IPS DF 6.9 (cell line): ENCODE measurements around the gene KBTBD3.

Source experiments
- DNase-seq: peaks from one replicate; pipeline ENCODE4 v3.0.0-alpha.2; 2013; ENCODE audit warnings: low read depth, low spot score
- H3K27ac ChIP-seq: one replicate; pipeline ENCODE4 v1.5.1; 2013; ENCODE audit warnings: low read length, control low read depth
- H3K27me3 ChIP-seq: 2 replicates; pipeline ENCODE4 v1.6.1; 2013; ENCODE audit warnings: mild to moderate bottlenecking, low read length; ENCODE audit not compliant: control insufficient read depth, insufficient read depth
- H3K36me3 ChIP-seq: 2 replicates; pipeline ENCODE4 v1.6.1; 2013; ENCODE audit warnings: low read length; ENCODE audit not compliant: control insufficient read depth, insufficient read depth
- H3K4me1 ChIP-seq: 2 replicates; pipeline ENCODE4 v1.6.1; 2013; ENCODE audit warnings: low read length; ENCODE audit not compliant: control insufficient read depth, insufficient read depth
- H3K4me3 ChIP-seq: 2 replicates; pipeline ENCODE4 v1.5.1; 2013; ENCODE audit warnings: mild to moderate bottlenecking, low read length
- H3K9me3 ChIP-seq: 2 replicates; pipeline ENCODE4 v1.6.1; 2013; ENCODE audit warnings: low read length, inconsistent platforms; ENCODE audit not compliant: control insufficient read depth, insufficient read depth
- WGBS: extraction: QIAGEN DNeasy Blood & Tissue Kit; methylation state at CpG from one replicate; pipeline ENCODE4 v1.1.7; 2013; ENCODE audit warnings: mixed read lengths, missing lambda C conversion rate; ENCODE audit not compliant: insufficient read length, insufficient coverage; 5-methylcytosine and 5-hydroxymethylcytosine counted together

KBTBD3 gene

DNA sequence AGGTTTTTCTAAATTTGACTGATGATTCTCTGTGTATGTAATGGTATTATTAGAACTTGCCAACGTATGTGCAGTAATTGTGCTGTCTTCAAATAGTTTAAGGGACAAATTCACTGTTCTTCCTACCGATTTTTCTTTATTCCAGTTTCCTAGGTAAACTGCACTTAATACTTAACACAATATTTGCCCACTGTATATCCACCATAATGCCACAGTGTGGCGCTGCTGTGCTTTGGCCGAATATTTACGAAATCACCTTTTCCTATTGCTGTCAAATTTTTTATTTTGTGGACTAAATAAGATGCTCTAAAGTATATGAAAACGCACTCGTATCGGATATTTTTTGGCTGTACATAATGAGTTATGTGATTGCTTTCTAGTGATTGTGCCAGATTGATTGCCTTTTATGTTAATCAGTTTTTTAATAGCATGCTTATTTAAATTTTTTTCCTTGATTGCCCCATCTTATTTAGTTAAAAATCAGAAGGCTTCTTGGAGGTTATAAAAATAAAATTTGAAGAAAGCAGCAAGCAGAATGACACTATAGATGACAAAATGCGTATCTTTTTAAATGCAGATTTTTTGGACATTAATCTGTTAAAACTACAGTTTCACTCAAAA, 10.8 kb upstream of the KBTBD3 start:
- DNase-seq: no peak
- Histone ChIP-seq H3K27me3 (no peaks in the 10 kb centered on the region), H3K27ac (no peak overlapping the region), H3K4me1 (no peaks in the 10 kb centered on the region), H3K4me3 (no peak overlapping the region), H3K9me3 (no peaks in the 10 kb centered on the region), H3K36me3 (peaks cover 3% of the 10 kb centered on the region; the same call in 1 of the 2 replicates)
- WGBS: no CpG with 5 or more reads among the region's 9 CpGs

DNA sequence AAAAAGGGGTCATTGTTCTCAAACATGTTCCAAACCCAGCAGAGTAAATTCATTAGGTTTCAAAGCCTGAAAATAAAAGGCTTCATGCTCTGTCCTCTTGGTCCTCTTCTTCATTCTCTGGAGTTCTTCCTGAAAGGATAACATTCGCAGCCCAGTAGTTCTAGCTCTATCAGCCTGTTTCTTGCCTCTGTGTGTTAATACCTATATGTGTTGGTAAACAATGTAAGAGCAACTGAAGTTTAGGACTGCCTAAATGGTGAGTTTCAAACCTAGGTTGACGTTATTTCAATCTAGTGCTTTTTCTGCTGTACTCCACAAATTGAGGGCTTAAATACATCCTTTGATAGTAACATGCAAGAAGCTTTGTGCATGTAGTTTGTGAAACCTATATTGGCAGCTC, 9.7 kb upstream of the KBTBD3 start:
- no peak for DNase-seq
- no CpG with 5 or more reads among the region's 2 CpGs for WGBS
- peaks cover 3% of the 10 kb centered on the region; the same call in 1 of the 2 replicates for H3K36me3 ChIP-seq
- H3K9me3 ChIP-seq: no peaks in the 10 kb centered on the region
- H3K27me3 ChIP-seq: no peaks in the 10 kb centered on the region
- H3K27ac ChIP-seq: no peak overlapping the region
- no peak overlapping the region for H3K4me3 ChIP-seq
- no peaks in the 10 kb centered on the region for H3K4me1 ChIP-seq

DNA sequence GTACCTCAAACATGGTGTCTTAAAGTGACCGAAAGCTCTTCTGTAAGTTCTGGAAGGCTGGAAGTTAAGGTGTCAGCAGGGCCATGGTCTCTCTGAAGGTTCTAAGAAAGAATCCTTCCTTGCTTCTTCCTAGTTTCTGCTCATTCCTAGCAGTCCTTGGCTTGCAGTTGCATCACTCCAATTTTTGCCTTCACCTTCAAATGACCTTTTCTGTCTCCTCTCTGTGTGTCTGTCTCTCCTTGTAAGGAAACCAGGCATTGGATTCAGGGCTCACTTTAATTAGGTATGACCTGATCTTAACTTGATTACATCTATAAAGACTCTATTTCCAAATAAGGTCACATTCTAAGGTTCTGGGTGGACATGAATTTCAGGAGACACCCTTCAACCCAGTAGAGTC, 9.0 kb upstream of the KBTBD3 start:
- Histone ChIP-seq H3K9me3 (no peaks in the 10 kb centered on the region), H3K4me3 (no peak overlapping the region), H3K27me3 (no peaks in the 10 kb centered on the region), H3K36me3 (no peaks in the 10 kb centered on the region; the same call in 1 of the 2 replicates), H3K4me1 (no peaks in the 10 kb centered on the region), H3K27ac (no peak overlapping the region)
- DNase-seq: no peak
- WGBS: no CpG with 5 or more reads among the region's 1 CpG

DNA sequence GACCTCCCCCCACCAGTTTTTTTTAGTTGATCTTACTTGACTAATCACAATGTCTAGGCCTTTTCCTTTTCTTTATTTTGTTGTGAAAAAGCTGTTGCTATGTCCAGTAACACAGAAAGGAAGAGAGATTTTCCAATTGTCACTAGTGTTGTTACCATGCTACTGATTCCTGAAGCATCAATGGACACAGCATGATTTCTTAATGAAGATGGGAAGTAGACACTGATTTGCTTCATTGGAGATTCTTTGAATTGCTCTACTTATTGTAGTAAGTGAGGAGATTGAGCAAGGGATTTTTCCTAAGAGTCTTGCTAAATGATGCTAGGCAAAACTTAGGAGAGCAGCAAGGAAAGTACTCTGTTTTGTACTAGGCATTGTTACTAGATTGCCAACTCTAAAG, 4.9 kb upstream of the KBTBD3 start:
- H3K9me3 ChIP-seq: no peaks in the 10 kb centered on the region
- no peak for DNase-seq
- H3K27ac ChIP-seq: no peak overlapping the region
- peaks cover 3% of the 10 kb centered on the region; the same call in 1 of the 2 replicates for H3K36me3 ChIP-seq
- H3K4me3 ChIP-seq: no peak overlapping the region
- no peaks in the 10 kb centered on the region for H3K27me3 ChIP-seq
- H3K4me1 ChIP-seq: no peaks in the 10 kb centered on the region

DNA sequence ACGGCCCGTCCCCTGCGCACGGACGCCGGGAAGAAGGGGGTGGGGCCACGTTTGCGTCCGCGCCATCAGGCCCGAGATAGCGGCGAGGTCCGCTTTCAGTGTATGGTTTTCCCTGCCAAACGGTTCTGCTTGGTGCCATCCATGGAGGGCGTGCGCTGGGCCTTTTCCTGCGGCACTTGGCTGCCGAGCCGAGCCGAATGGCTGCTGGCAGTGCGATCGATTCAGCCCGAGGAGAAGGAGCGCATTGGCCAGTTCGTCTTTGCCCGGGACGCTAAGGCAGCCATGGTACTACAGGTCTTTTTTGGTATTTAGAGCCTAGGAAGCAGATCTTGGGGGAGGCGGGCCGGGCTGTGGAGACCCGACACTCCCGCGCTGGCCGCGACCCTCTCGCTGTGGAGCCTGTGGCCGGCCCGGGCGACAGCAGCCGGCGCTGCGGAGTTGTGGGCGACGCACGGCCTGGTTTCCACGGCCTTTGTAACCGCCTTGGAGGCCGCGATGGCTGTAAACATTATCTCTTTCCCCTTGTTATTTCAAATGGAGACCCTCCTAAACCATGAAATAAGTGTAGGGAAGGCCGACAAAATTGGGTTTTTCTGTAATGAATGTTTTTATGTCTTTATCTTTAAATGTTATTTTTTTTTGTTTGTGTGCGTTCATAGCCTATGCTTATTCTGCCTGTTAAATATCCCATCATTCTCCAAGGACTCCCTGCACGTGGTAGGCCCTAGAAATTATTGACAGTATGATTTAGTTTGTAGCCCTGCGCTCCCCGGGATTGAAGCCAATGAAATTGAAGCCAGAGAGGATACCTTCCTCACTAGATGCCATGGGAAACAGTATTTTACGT, 685 bp upstream of the KBTBD3 start, which contains the start of gene AASDHPPT:
Gene AASDHPPT (plus strand): TSS at position 54 of the 847 bp plus-strand sequence. CDS start 49 bp downstream, at position 103.
- no CpG with 5 or more reads among the region's 55 CpGs for WGBS
- Histone ChIP-seq H3K36me3 (peaks cover 3% of the 10 kb centered on the region; the same call in 1 of the 2 replicates), H3K4me1 (no peaks in the 10 kb centered on the region), H3K9me3 (no peaks in the 10 kb centered on the region), H3K27ac (no peak within 1 kb of the TSS), H3K27me3 (no peaks in the 10 kb centered on the region), H3K4me3 (peak within 1 kb of the TSS; percentile 95)
- DNase-seq: no peak

DNA sequence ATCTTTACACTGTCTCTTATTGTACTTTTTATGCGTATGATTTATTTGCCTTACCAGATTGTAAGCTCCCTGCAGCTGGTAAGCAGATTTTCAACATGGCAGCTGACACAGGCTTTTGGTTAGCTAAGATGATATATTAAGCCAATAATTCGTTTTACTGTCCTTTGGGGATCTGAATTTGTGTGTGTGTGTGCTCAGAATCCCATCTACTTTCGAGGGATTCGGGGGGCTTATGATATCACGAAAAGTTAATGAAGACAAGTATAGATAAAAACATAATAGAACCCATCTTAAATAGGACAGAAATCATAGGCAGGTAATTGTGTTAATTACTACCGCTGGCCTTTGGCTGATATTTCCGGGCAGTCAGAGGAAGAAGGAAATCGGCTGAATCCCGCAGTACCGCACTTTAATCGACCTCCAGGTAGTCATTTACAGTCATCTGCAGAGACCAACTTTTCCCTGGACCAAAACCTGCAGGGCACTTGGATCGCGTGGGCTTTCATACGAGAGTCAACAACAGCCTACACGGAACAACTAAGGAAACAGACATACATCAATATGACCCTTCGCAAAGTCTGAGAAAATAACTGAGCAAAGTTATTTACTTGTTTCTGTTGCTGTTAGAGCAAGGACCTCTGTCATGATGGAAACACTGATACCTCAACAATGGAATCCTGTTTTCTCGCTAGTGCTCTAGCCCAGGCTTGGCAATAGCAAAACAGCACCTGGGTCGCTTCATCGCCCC, 802 bp downstream of the KBTBD3 start:
- no peak overlapping the region for H3K27ac ChIP-seq
- H3K27me3 ChIP-seq: no peaks in the 10 kb centered on the region
- H3K4me1 ChIP-seq: no peaks in the 10 kb centered on the region
- peak overlapping the region; percentile 73; the same call in 1 of the 2 replicates for H3K4me3 ChIP-seq
- no peaks in the 10 kb centered on the region for H3K9me3 ChIP-seq
- peaks cover 3% of the 10 kb centered on the region; the same call in 1 of the 2 replicates for H3K36me3 ChIP-seq
- DNase-seq: no peak
- no CpG with 5 or more reads among the region's 19 CpGs for WGBS

GRCh38 chr11:106072804-106073203, 4.3 kb downstream of the KBTBD3 start:
- no peak overlapping the region for H3K4me3 ChIP-seq
- no peaks in the 10 kb centered on the region for H3K36me3 ChIP-seq
- H3K9me3 ChIP-seq: no peaks in the 10 kb centered on the region
- H3K27ac ChIP-seq: no peak overlapping the region
- no CpG with 5 or more reads among the region's 1 CpG for WGBS
- no peak for DNase-seq
- H3K4me1 ChIP-seq: no peaks in the 10 kb centered on the region
- H3K27me3 ChIP-seq: no peaks in the 10 kb centered on the region

- H3K4me1 ChIP-seq: no peaks in the 10 kb centered on the region
Measured at GRCh38 chr11:106070606-106071005, 6.5 kb downstream of the KBTBD3 start.

GRCh38 chr11:106063009-106063408, 14.1 kb downstream of the KBTBD3 start:
- no peaks in the 10 kb centered on the region for H3K27me3 ChIP-seq
- H3K9me3 ChIP-seq: no peaks in the 10 kb centered on the region
- no peaks in the 10 kb centered on the region for H3K36me3 ChIP-seq
- no peak overlapping the region for H3K27ac ChIP-seq
- no peaks in the 10 kb centered on the region for H3K4me1 ChIP-seq
- H3K4me3 ChIP-seq: no peak overlapping the region
- no peak for DNase-seq

More at GRCh38 chr11:106070606-106071005, 6.5 kb downstream of the KBTBD3 start:
- no peaks in the 10 kb centered on the region for H3K9me3 ChIP-seq
- no peak for DNase-seq
- H3K4me3 ChIP-seq: no peak overlapping the region
- H3K27ac ChIP-seq: no peak overlapping the region
- no peaks in the 10 kb centered on the region for H3K36me3 ChIP-seq
- H3K27me3 ChIP-seq: no peaks in the 10 kb centered on the region
- no CpG with 5 or more reads among the region's 3 CpGs for WGBS
